AG09319 (cell line): ENCODE data around the gene GPI.

Experiments used
- DNase-seq: peaks from one replicate; pipeline ENCODE4 v3.0.0-alpha.2; 2010; ENCODE audit warnings: low read depth; ENCODE audit errors: extremely low read depth
- CTCF ChIP-seq: IDR thresholded peaks from 2 replicates; pipeline ENCODE4 v1.5.1; 2011; ENCODE audit warnings: low read depth, mild to moderate bottlenecking, inconsistent platforms, low read length, moderate library complexity

The GPI gene

GRCh38 chr19:34370117-34370516 lies 5.1 kb downstream of the GPI start:
- no peak for DNase-seq
- no peak for TF ChIP-seq CTCF

DNA sequence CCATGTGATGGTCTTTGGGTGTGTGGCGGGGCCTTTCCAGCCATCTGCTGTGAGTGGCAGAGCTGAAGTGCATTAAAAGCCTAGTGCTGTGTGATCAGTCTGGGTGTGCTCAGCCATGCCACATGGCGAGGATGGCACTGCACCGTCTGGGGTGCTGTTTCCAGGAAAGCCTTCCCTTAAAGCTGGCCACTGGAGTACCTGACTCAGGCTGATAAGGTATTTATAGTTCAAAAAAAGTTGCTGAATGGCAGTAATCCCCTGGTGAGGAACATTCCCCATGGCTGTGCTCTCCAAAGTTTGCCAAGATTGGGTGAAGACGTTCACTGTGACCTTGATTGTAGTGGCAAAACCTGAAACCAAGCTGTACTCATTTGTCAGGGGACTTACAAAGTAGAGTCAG lies 6.0 kb downstream of the GPI start:
- no peak for TF ChIP-seq CTCF

GRCh38 chr19:34373601-34374288 lies 8.7 kb downstream of the GPI start:
- no peak for DNase-seq
- no peak for TF ChIP-seq CTCF

More for the DNA sequence above, 6.0 kb downstream of the GPI start:
- no peak for DNase-seq

GRCh38 chr19:34375598-34375997 lies 10.6 kb downstream of the GPI start:
- no peak for TF ChIP-seq CTCF
- DNase-seq = no peak

DNA sequence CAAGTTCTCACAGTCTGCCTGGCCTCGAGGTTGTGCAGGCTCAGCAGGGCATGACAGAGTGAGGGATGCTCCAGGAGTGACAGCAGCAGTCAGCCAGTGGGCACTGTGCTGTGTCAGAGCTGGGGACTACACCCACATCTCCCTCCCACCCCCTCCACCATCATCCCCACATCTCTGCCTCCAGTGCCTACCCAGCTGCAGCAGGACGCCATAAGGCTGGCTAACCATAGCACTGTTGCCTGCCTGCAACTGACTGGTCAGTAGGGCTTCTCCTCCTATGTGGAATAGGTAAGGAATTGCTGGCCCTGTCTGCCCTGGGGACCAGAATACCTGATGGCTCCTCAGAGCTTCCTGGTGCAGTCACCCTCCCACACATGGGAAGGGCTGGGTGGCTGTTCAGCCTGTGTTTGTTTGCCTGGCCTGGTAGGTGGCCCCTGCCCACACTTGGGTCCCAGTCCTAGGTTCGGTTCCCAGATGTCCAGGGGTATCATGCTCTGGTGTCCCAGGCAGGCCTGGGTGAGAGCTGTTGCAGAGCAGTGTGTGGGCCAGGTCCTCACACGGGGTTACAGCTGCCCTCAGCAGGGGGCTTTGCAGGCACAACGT lies 15.7 kb downstream of the GPI start:
- no peak for DNase-seq
- TF ChIP-seq CTCF = no peak

- no peak for DNase-seq
- no peak for TF ChIP-seq CTCF
These were observed 16.6 kb downstream of the GPI start for GRCh38 chr19:34381399-34382251.

DNA sequence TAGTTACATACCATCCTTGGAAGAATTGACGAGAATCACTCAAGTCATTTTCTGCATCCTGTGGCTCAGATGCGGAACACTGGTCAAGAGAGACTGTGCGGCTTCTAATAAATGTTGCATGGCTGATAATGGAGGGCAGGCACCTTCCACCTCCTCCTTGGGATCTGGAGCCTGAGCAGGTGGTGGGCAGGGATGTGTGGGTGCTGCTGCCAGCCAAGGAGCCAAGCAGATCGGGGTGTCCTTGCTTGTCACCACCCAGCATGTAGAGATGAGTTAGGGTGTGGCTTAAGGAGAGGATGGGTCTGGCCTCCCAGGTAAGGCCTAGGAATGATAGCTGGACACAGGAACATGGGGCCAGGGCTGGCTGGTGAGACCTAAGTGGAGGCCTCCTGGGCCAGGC lies 17.5 kb downstream of the GPI start:
- TF ChIP-seq CTCF = no peak
- DNase-seq = no peak
